Measurements from ENCODE around the gene CELF5. TPM values are rescaled to one million over a fixed set of nuclear protein-coding genes. Genes with fewer than 3 reads are reported as not detected.

CELF5 gene
- total RNA-seq, 1 donor from 2014 or later, result not detected

GRCh38 chr19:3192228-3192635 is 32.2 kb upstream of the CELF5 start:
- intact Hi-C loops (cut with micrococcal nuclease), result no loop called here
- Mint-ChIP-seq H3K27ac (no peak overlapping the region), H3K9me3 (peaks cover 2% of the 10 kb centered on the region), H3K4me3 (no peak overlapping the region), H3K36me3 (ENCODE audit: low read depth) (peaks cover 40% of the 10 kb centered on the region), H3K27me3 (no peaks in the 10 kb centered on the region), H3K4me1 (peaks cover 31% of the 10 kb centered on the region)
- TF ChIP-seq CTCF (IDR thresholded peaks at IDR 0.05), result no peak
- CTCF ChIA-PET, result no interaction called here
- DNase-seq (no peak), ATAC-seq (ENCODE audit: low read depth) (no peak)
- POLR2A ChIA-PET, result no interaction called here

DNA sequence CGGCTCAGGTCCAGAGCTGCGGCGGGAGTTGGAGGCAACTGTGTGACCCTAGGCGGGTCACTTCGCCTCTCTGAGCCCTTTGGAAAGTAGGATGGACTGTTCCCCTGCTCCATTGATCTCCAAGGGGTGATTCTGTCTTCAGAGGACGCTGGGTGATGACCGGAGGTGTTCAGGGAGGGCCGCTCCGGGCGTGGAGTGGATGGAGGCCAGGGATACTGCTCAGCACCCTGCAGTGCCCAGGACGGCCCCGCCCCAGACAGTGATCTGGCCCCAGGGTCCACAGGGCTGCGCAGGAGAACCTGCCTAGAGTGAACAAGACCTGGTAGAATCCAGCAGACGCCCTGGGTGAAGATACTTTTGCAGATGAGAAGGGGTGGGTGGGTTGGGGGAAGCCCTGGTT is 31.8 kb upstream of the CELF5 start:
- intact Hi-C loops (cut with micrococcal nuclease), result no loop called here
- Mint-ChIP-seq H3K27me3 (no peaks in the 10 kb centered on the region), H3K4me1 (peaks cover 26% of the 10 kb centered on the region), H3K27ac (no peak overlapping the region), H3K4me3 (no peak overlapping the region), H3K36me3 (ENCODE audit: low read depth) (peaks cover 40% of the 10 kb centered on the region), H3K9me3 (peaks cover 2% of the 10 kb centered on the region)
- DNase-seq, result no peak
- POLR2A ChIA-PET, result no interaction called here
- TF ChIP-seq CTCF (IDR thresholded peaks at IDR 0.05), result no peak
- CTCF ChIA-PET, result no interaction called here
- ATAC-seq (ENCODE audit: low read depth), result no peak

DNA sequence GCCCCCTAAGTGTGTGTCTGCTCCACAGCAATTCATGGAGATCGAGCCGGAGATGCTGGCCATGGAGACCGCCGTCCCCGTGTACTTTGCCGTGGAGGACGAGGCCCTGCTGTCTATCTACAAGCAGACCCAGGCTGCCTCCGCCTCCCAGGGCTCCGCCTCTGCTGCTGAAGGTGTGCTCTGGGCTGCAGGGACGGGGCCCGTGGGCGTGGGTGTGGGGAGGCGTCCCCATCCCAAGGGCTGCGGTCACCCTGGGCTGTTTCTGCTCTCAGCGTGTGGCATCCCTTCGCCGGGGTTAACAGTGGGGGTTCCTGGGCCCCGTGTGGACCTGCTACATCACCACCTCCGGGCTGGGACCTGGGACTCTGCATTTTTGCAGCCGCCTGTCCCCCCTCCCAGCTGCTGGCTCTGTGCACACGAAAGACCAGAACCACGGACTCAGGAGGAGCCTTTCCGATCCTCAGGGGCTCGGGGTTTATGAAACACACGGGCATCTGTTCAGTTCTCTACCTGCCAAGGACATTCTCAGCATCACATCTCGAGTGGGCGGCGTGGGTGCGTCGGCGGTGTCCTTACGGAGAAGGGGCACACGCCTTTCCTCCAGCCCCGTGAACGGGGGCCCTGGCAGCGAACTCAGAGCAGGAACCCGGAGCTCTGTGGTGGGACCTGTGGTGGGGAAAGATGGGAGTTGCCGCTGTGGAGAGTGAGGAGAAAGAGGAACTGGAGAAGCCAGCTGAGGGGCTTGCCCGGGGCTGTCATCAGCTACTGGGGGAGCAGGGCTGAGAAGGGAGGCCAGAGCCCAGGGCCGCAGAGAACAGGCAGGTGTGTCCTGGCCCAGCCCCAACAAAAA is 31.0 kb upstream of the CELF5 start:
- DNase-seq (no peak), ATAC-seq (ENCODE audit: low read depth) (no peak)
- H3K27ac Mint-ChIP-seq, result no peak overlapping the region
- TF ChIP-seq CTCF (IDR thresholded peaks at IDR 0.05), result no peak
- ChIA-PET POLR2A (interaction anchor here (0.7 kb wide), 1 partner anchor 30 kb away, joined by 3 read pairs; no protein-coding TSS in a partner anchor), CTCF (no interaction called here)
- H3K9me3 Mint-ChIP-seq, result peaks cover 2% of the 10 kb centered on the region
- intact Hi-C loops (cut with micrococcal nuclease), result no loop called here
- H3K36me3 Mint-ChIP-seq (ENCODE audit: low read depth), result peaks cover 36% of the 10 kb centered on the region
- H3K27me3 Mint-ChIP-seq, result no peaks in the 10 kb centered on the region
- H3K4me3 Mint-ChIP-seq, result no peak overlapping the region
- H3K4me1 Mint-ChIP-seq, result peaks cover 20% of the 10 kb centered on the region

DNA sequence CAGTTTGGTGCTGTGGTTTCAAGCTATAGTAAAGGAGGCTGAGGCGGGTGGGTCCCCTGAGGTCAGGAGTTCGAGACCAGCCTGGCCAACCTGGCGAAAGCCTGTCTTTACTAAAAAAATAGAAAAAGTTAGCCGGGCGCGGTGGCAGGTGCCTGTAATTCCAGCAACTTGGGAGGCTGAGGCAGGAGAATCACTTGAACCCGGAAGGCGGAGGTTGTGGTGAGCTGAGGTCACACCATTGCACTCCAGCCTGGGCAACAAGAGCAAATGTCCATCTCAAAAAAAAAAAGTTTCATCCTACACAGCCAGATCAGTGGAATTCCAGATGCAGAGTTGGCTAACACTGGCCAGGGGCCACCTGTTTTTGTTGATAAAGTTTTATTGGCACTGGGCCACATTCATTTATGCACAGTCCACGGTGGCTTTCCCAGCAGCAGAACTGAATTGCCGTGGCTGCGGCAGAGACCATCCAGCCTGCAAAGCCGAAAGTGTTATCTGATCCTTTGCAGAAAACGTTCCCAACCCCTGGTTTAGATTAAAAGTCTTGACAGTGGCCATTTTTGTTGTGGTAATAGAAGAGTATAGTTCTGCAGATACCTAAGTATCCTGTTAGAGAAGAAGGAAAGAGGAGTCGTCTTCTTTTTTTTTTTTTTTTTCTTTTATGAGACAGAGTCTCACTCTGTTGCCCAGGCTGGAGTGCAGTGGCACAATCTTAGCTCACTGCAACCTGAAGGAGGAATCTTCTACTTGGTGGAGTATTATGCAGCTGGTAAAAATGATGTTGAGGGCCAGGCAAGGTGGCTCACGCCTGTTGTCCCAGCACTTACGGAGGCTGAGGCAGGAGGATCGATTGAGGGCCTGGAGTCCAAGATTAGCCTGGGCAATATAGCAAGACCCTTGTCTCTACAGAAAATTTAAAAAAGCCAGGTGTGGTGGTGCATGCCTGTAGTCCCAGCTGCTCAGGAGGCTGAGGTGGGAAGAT is 30.1 kb upstream of the CELF5 start:
- peaks cover 11% of the 10 kb centered on the region for H3K4me1 Mint-ChIP-seq
- POLR2A ChIA-PET, result interaction anchor here (0.7 kb wide), 1 partner anchor 29 kb away, joined by 3 read pairs; no protein-coding TSS in a partner anchor
- H3K27ac Mint-ChIP-seq, result no peak overlapping the region
- CTCF ChIA-PET, result no interaction called here
- intact Hi-C loops (cut with micrococcal nuclease), result no loop called here
- H3K27me3 Mint-ChIP-seq, result no peaks in the 10 kb centered on the region
- no peak for TF ChIP-seq CTCF (IDR thresholded peaks at IDR 0.05)
- H3K4me3 Mint-ChIP-seq, result no peak overlapping the region
- H3K9me3 Mint-ChIP-seq, result peaks cover 2% of the 10 kb centered on the region
- H3K36me3 Mint-ChIP-seq (ENCODE audit: low read depth), result peaks cover 31% of the 10 kb centered on the region
- DNase-seq (no peak), ATAC-seq (ENCODE audit: low read depth) (no peak)
